ENCODE results near the gene AATF. TPM values are rescaled to one million over a fixed set of nuclear protein-coding genes. Genes with fewer than 3 reads are reported as not detected.
A peak's percentile ranks its signal among the peaks of the same experiment; 100 is the strongest.

AATF gene
- total and polyA plus RNA-seq, 2 of the 8 experiments (the other 6 are each of a cell fraction or from before 2014, with no cell fraction given), result 20.1 to 62.8 TPM

- no peak for TF ChIP-seq JUN (IDR thresholded peaks at IDR 0.05; ENCODE audit: low read depth, low read length)
- peak; percentile 63 for TF ChIP-seq SP4 (IDR thresholded peaks at IDR 0.05; ENCODE audit: low read length)
- TF ChIP-seq YY1 (IDR thresholded peaks at IDR 0.05; ENCODE audit: low read depth, low read length), result no peak
- 0 out of 2 replicates have a peak, but pooled peaks have one; percentile 13 for TF ChIP-seq TCF12 (IDR thresholded peaks at IDR 0.05; ENCODE audit: low read depth, low read length)
- TF ChIP-seq SAP30 (IDR thresholded peaks at IDR 0.05; ENCODE audit: insufficient read depth, insufficient replicate concordance, low read length), result no peak
- TF ChIP-seq KDM1A (IDR thresholded peaks at IDR 0.05; ENCODE audit: borderline replicate concordance, low read length), result peak; percentile 16; the same call in 1 of the 2 replicates
- TF ChIP-seq, protein P1, sequence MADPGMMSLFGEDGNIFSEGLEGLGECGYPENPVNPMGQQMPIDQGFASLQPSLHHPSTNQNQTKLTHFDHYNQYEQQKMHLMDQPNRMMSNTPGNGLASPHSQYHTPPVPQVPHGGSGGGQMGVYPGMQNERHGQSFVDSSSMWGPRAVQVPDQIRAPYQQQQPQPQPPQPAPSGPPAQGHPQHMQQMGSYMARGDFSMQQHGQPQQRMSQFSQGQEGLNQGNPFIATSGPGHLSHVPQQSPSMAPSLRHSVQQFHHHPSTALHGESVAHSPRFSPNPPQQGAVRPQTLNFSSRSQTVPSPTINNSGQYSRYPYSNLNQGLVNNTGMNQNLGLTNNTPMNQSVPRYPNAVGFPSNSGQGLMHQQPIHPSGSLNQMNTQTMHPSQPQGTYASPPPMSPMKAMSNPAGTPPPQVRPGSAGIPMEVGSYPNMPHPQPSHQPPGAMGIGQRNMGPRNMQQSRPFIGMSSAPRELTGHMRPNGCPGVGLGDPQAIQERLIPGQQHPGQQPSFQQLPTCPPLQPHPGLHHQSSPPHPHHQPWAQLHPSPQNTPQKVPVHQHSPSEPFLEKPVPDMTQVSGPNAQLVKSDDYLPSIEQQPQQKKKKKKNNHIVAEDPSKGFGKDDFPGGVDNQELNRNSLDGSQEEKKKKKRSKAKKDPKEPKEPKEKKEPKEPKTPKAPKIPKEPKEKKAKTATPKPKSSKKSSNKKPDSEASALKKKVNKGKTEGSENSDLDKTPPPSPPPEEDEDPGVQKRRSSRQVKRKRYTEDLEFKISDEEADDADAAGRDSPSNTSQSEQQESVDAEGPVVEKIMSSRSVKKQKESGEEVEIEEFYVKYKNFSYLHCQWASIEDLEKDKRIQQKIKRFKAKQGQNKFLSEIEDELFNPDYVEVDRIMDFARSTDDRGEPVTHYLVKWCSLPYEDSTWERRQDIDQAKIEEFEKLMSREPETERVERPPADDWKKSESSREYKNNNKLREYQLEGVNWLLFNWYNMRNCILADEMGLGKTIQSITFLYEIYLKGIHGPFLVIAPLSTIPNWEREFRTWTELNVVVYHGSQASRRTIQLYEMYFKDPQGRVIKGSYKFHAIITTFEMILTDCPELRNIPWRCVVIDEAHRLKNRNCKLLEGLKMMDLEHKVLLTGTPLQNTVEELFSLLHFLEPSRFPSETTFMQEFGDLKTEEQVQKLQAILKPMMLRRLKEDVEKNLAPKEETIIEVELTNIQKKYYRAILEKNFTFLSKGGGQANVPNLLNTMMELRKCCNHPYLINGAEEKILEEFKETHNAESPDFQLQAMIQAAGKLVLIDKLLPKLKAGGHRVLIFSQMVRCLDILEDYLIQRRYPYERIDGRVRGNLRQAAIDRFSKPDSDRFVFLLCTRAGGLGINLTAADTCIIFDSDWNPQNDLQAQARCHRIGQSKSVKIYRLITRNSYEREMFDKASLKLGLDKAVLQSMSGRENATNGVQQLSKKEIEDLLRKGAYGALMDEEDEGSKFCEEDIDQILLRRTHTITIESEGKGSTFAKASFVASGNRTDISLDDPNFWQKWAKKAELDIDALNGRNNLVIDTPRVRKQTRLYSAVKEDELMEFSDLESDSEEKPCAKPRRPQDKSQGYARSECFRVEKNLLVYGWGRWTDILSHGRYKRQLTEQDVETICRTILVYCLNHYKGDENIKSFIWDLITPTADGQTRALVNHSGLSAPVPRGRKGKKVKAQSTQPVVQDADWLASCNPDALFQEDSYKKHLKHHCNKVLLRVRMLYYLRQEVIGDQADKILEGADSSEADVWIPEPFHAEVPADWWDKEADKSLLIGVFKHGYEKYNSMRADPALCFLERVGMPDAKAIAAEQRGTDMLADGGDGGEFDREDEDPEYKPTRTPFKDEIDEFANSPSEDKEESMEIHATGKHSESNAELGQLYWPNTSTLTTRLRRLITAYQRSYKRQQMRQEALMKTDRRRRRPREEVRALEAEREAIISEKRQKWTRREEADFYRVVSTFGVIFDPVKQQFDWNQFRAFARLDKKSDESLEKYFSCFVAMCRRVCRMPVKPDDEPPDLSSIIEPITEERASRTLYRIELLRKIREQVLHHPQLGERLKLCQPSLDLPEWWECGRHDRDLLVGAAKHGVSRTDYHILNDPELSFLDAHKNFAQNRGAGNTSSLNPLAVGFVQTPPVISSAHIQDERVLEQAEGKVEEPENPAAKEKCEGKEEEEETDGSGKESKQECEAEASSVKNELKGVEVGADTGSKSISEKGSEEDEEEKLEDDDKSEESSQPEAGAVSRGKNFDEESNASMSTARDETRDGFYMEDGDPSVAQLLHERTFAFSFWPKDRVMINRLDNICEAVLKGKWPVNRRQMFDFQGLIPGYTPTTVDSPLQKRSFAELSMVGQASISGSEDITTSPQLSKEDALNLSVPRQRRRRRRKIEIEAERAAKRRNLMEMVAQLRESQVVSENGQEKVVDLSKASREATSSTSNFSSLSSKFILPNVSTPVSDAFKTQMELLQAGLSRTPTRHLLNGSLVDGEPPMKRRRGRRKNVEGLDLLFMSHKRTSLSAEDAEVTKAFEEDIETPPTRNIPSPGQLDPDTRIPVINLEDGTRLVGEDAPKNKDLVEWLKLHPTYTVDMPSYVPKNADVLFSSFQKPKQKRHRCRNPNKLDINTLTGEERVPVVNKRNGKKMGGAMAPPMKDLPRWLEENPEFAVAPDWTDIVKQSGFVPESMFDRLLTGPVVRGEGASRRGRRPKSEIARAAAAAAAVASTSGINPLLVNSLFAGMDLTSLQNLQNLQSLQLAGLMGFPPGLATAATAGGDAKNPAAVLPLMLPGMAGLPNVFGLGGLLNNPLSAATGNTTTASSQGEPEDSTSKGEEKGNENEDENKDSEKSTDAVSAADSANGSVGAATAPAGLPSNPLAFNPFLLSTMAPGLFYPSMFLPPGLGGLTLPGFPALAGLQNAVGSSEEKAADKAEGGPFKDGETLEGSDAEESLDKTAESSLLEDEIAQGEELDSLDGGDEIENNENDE (IDR thresholded peaks at IDR 0.05; ENCODE audit: insufficient replicate concordance, low read length), result no peak
- no peak for TF ChIP-seq POU5F1 (IDR thresholded peaks at IDR 0.05; ENCODE audit: low read depth, low read length)
- no peak for TF ChIP-seq CTBP2 (IDR thresholded peaks at IDR 0.05; ENCODE audit: borderline replicate concordance, insufficient read depth, insufficient read length, low read length)
- no peak for TF ChIP-seq GTF2F1 (IDR thresholded peaks at IDR 0.05; ENCODE audit: borderline replicate concordance, low read depth, low read length)
These were observed at the start of gene AATF (continued) for GRCh38 chr17:36948717-36949460.

Data from H1 (cell line).